ENCODE measurements around the gene RGL1. TPM values are rescaled to one million over a fixed set of nuclear protein-coding genes. Genes with fewer than 3 reads are reported as not detected.
A peak's percentile ranks its signal among the peaks of the same experiment; 100 is the strongest.
"Not testable (repeated sequence)": the region's sequence is repeated elsewhere in the genome, so short reads cannot be mapped to it uniquely, and the experiment has no call there.

The RGL1 gene
- total RNA-seq, 6 experiments from 2014 or later = 12.0 to 16.8 (median 14.7) TPM

GRCh38 chr1:183778568-183779433, 26.1 kb upstream of the RGL1 start:
- Mint-ChIP-seq H3K9me3 (peaks cover 12% of the 10 kb centered on the region), H3K27ac (no peak overlapping the region), H3K27me3 (ENCODE audit: insufficient read depth) (no peaks in the 10 kb centered on the region; the same call in 1 of the 2 replicates), H3K4me3 (no peak overlapping the region), H3K4me1 (ENCODE audit: low read depth) (peaks cover 38% of the 10 kb centered on the region), H3K36me3 (ENCODE audit: low read depth) (peaks cover 25% of the 10 kb centered on the region)
- no peak for DNase-seq
- TF ChIP-seq CTCF (IDR thresholded peaks at IDR 0.05) = no peak

- Mint-ChIP-seq H3K36me3 (ENCODE audit: low read depth) (peaks cover 13% of the 10 kb centered on the region), H3K27ac (no peak overlapping the region), H3K9me3 (peaks cover 2% of the 10 kb centered on the region), H3K4me3 (no peak overlapping the region), H3K27me3 (ENCODE audit: insufficient read depth) (no peaks in the 10 kb centered on the region; the same call in 1 of the 2 replicates), H3K4me1 (ENCODE audit: low read depth) (peaks cover 48% of the 10 kb centered on the region)
- no peak for DNase-seq
- TF ChIP-seq CTCF (IDR thresholded peaks at IDR 0.05) = no peak
These were observed 24.8 kb upstream of the RGL1 start for GRCh38 chr1:183780159-183780558.

- H3K9me3 Mint-ChIP-seq = no peaks in the 10 kb centered on the region; the same call in 1 of the 2 replicates
- no peak overlapping the region for H3K27ac Mint-ChIP-seq
- H3K4me3 Mint-ChIP-seq = no peak overlapping the region
- peaks cover 48% of the 10 kb centered on the region for H3K4me1 Mint-ChIP-seq (ENCODE audit: low read depth)
- no peak for TF ChIP-seq CTCF (IDR thresholded peaks at IDR 0.05)
- H3K27me3 Mint-ChIP-seq (ENCODE audit: insufficient read depth) = no peaks in the 10 kb centered on the region; the same call in 1 of the 2 replicates
- peaks cover 11% of the 10 kb centered on the region; the same call in 1 of the 2 replicates for H3K36me3 Mint-ChIP-seq (ENCODE audit: low read depth)
- DNase-seq = no peak
These were observed 24.2 kb upstream of the RGL1 start for GRCh38 chr1:183780757-183781156.

GRCh38 chr1:183783342-183783741, 21.6 kb upstream of the RGL1 start:
- no peaks in the 10 kb centered on the region for H3K9me3 Mint-ChIP-seq
- H3K4me3 Mint-ChIP-seq = no peak overlapping the region
- H3K27ac Mint-ChIP-seq = no peak overlapping the region
- TF ChIP-seq CTCF (IDR thresholded peaks at IDR 0.05) = no peak
- peaks cover 6% of the 10 kb centered on the region; the same call in 1 of the 2 replicates for H3K36me3 Mint-ChIP-seq (ENCODE audit: low read depth)
- peaks cover 39% of the 10 kb centered on the region for H3K4me1 Mint-ChIP-seq (ENCODE audit: low read depth)
- DNase-seq = no peak
- H3K27me3 Mint-ChIP-seq (ENCODE audit: insufficient read depth) = peaks cover 1% of the 10 kb centered on the region; the same call in 1 of the 2 replicates

- Mint-ChIP-seq H3K27ac (no peak overlapping the region; the same call in 1 of the 2 replicates), H3K4me1 (ENCODE audit: low read depth) (peaks cover 39% of the 10 kb centered on the region), H3K27me3 (ENCODE audit: insufficient read depth) (peaks cover 1% of the 10 kb centered on the region; the same call in 1 of the 2 replicates), H3K36me3 (ENCODE audit: low read depth) (peaks cover 6% of the 10 kb centered on the region; the same call in 1 of the 2 replicates), H3K9me3 (no peaks in the 10 kb centered on the region), H3K4me3 (no peak overlapping the region)
- no peak for TF ChIP-seq CTCF (IDR thresholded peaks at IDR 0.05)
- DNase-seq = peak; percentile 30
These were observed 20.9 kb upstream of the RGL1 start for GRCh38 chr1:183783767-183784637.

GRCh38 chr1:183785921-183786320, 19.0 kb upstream of the RGL1 start:
- H3K27me3 Mint-ChIP-seq (ENCODE audit: insufficient read depth); H3K27ac Mint-ChIP-seq; DNase-seq; H3K9me3 Mint-ChIP-seq; H3K36me3 Mint-ChIP-seq (ENCODE audit: low read depth); H3K4me3 Mint-ChIP-seq: not testable (repeated sequence)
- H3K4me1 Mint-ChIP-seq (ENCODE audit: low read depth) = peaks cover 32% of the 10 kb centered on the region
